Measurements from ENCODE around the gene BPIFA2. TPM values are rescaled to one million over a fixed set of nuclear protein-coding genes. Genes with fewer than 3 reads are reported as not detected.

The BPIFA2 gene
- total RNA-seq, 3 donors from 2014 or later (not counting 1 experiment from before 2014, with no cell fraction given): not detected

DNA sequence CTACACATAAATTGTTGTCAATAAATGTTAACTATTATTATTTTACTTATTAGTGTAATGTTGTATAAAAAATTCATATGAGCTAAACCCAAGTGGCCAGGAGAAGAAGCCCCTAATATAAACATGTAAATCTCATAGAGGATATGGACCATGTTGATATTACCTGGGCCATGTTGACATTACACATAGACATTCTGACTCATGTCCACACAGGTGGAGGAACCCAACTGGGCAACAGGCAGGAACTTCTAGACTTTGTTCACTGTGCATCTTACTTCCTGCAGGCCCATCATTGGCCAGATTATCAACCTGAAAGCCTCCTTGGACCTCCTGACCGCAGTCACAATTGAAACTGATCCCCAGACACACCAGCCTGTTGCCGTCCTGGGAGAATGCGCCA, 7.2 kb downstream of the BPIFA2 start:
- Histone ChIP-seq H3K36me3 (ENCODE audit: control insufficient read depth, insufficient read depth, low read length) (no peaks in the 10 kb centered on the region), H3K27ac (ENCODE audit: low read length) (no peak overlapping the region), H3K4me1 (ENCODE audit: control insufficient read depth, insufficient read depth, low read length) (no peaks in the 10 kb centered on the region), H3K27me3 (ENCODE audit: control insufficient read depth, insufficient read depth, low read length) (no peaks in the 10 kb centered on the region), H3K9me3 (ENCODE audit: control insufficient read depth, insufficient read depth, low read length) (no peaks in the 10 kb centered on the region), H3K4me3 (ENCODE audit: low read length) (no peak overlapping the region)
- H3K4me1 Mint-ChIP-seq: no peaks in the 10 kb centered on the region
- WGBS (ENCODE audit: insufficient coverage): 92% methylated on average over 3 of the region's 3 CpGs
- no peaks in the 10 kb centered on the region for H3K36me3 Mint-ChIP-seq
- intact Hi-C loops (cut with micrococcal nuclease): no loop called here
- peaks cover 0 to 3% of the 10 kb centered on the region in 2 donors for H3K9me3 Mint-ChIP-seq
- peaks cover 5 to 16% of the 10 kb centered on the region in 2 donors for H3K27me3 Mint-ChIP-seq (ENCODE audit: low read depth in 2 of 2)
- DNase-seq (no peak), ATAC-seq (no peak)
- H3K27ac Mint-ChIP-seq: no peak overlapping the region
- H3K4me3 Mint-ChIP-seq: no peak overlapping the region
- TF ChIP-seq, protein P1, sequence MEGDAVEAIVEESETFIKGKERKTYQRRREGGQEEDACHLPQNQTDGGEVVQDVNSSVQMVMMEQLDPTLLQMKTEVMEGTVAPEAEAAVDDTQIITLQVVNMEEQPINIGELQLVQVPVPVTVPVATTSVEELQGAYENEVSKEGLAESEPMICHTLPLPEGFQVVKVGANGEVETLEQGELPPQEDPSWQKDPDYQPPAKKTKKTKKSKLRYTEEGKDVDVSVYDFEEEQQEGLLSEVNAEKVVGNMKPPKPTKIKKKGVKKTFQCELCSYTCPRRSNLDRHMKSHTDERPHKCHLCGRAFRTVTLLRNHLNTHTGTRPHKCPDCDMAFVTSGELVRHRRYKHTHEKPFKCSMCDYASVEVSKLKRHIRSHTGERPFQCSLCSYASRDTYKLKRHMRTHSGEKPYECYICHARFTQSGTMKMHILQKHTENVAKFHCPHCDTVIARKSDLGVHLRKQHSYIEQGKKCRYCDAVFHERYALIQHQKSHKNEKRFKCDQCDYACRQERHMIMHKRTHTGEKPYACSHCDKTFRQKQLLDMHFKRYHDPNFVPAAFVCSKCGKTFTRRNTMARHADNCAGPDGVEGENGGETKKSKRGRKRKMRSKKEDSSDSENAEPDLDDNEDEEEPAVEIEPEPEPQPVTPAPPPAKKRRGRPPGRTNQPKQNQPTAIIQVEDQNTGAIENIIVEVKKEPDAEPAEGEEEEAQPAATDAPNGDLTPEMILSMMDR (IDR thresholded peaks at IDR 0.05): no peak

DNA sequence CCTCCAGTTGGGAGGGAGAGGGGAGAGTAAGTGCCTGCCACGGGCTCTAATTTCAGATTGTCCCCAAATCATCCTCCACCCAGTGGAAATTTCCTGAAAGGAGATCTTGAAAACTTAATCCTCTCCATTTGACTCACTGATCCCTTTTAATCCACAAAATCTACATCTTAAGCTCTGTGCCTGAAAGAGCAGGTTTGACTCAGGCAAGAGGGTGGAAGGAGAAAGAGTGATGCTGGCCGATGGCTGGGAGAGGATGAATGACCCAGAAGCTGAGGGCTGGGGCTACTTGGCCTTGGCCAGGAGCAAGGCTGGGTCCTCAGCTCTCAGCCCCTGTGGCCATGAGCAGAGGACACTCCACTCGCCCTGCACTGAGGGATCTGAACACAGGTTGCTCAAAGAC, 8.1 kb downstream of the BPIFA2 start:
- no peaks in the 10 kb centered on the region for H3K9me3 ChIP-seq (ENCODE audit: control insufficient read depth, insufficient read depth, low read length)
- no peak overlapping the region for H3K4me3 Mint-ChIP-seq
- WGBS (ENCODE audit: insufficient coverage): 75% methylated on average over 2 of the region's 3 CpGs

DNA sequence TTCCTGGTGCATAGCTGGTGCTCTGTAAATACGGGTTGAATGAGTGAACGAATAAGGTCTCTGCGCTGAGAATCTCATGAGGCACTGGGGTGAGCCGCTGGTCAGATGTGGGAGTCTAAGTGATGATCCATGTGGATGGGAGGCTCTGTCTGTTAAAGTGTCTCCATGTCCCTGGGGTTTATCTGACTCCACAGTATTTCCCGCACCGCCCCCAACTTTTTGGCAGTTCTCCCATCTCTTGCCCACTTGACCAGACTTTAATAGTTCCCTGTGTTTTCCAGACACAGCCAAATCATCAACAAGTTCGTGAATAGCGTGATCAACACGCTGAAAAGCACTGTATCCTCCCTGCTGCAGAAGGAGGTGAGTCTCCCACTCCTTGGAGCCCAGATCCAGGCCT, 9.9 kb downstream of the BPIFA2 start:
- no peak overlapping the region for H3K4me3 ChIP-seq (ENCODE audit: low read length)
- H3K27me3 ChIP-seq (ENCODE audit: control insufficient read depth, insufficient read depth, low read length): no peaks in the 10 kb centered on the region
- Mint-ChIP-seq H3K9me3 (no peaks in the 10 kb centered on the region), H3K4me3 (no peak overlapping the region), H3K27ac (no peak overlapping the region), H3K36me3 (no peaks in the 10 kb centered on the region), H3K4me1 (no peaks in the 10 kb centered on the region), H3K27me3 (ENCODE audit: low read depth in 2 of 2) (peaks cover 0 to 3% of the 10 kb centered on the region in 2 donors)
- intact Hi-C loops (cut with micrococcal nuclease): no loop called here
- 80% methylated on average over 9 of the region's 9 CpGs for WGBS (ENCODE audit: insufficient coverage)
- H3K27ac ChIP-seq (ENCODE audit: low read length): no peak overlapping the region
- TF ChIP-seq, protein P1 (IDR thresholded peaks at IDR 0.05): no peak
- H3K36me3 ChIP-seq (ENCODE audit: control insufficient read depth, insufficient read depth, low read length): no peaks in the 10 kb centered on the region
- DNase-seq (no peak), ATAC-seq (no peak)
- no peaks in the 10 kb centered on the region for H3K9me3 ChIP-seq (ENCODE audit: control insufficient read depth, insufficient read depth, low read length)
- H3K4me1 ChIP-seq (ENCODE audit: control insufficient read depth, insufficient read depth, low read length): no peaks in the 10 kb centered on the region

More for the DNA sequence above, 8.1 kb downstream of the BPIFA2 start:
- no peak overlapping the region for H3K27ac ChIP-seq (ENCODE audit: low read length)
- intact Hi-C loops (cut with micrococcal nuclease): no loop called here
- H3K36me3 ChIP-seq (ENCODE audit: control insufficient read depth, insufficient read depth, low read length): no peaks in the 10 kb centered on the region
- no peak for DNase-seq
- H3K36me3 Mint-ChIP-seq: no peaks in the 10 kb centered on the region
- no peak overlapping the region for H3K27ac Mint-ChIP-seq
- no peaks in the 10 kb centered on the region for H3K9me3 Mint-ChIP-seq
- no peaks in the 10 kb centered on the region for H3K4me1 ChIP-seq (ENCODE audit: control insufficient read depth, insufficient read depth, low read length)
- H3K27me3 Mint-ChIP-seq (ENCODE audit: low read depth in 2 of 2): peaks cover 3 to 7% of the 10 kb centered on the region in 2 donors
- no peaks in the 10 kb centered on the region for H3K27me3 ChIP-seq (ENCODE audit: control insufficient read depth, insufficient read depth, low read length)
- no peak overlapping the region for H3K4me3 ChIP-seq (ENCODE audit: low read length)
- TF ChIP-seq, protein P1 (IDR thresholded peaks at IDR 0.05): no peak
- H3K4me1 Mint-ChIP-seq: no peaks in the 10 kb centered on the region
- no peak for ATAC-seq

DNA sequence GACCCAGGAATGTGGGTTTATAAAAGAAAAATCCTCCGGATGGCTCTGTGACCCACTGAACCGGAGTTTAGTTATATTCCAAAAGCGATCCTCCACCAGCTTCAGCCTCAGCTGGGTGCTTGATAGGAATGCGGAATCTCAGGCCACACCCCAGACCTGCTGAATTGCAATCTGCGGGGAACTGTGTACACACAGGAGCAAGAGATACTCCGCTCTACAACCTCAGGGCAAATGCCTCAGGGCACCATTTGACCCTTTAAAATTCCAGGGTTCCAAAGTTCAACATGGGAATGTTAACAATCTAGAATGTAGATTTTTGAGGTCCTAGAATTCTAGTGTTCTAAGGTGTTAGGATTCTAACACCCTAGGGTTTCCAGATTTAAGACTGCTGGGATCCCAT, 10.8 kb downstream of the BPIFA2 start:
- no peaks in the 10 kb centered on the region for H3K9me3 Mint-ChIP-seq
- no peak for DNase-seq
- H3K27me3 ChIP-seq (ENCODE audit: control insufficient read depth, insufficient read depth, low read length): no peaks in the 10 kb centered on the region
- H3K36me3 Mint-ChIP-seq: no peaks in the 10 kb centered on the region
- H3K4me3 ChIP-seq (ENCODE audit: low read length): no peak overlapping the region
- H3K4me3 Mint-ChIP-seq: no peak overlapping the region
- no peaks in the 10 kb centered on the region for H3K4me1 ChIP-seq (ENCODE audit: control insufficient read depth, insufficient read depth, low read length)
- H3K27ac ChIP-seq (ENCODE audit: low read length): no peak overlapping the region
- no peaks in the 10 kb centered on the region for H3K9me3 ChIP-seq (ENCODE audit: control insufficient read depth, insufficient read depth, low read length)
- H3K4me1 Mint-ChIP-seq: no peaks in the 10 kb centered on the region
- H3K27me3 Mint-ChIP-seq (ENCODE audit: low read depth in 2 of 2): peaks cover 0 to 3% of the 10 kb centered on the region in 2 donors
- TF ChIP-seq, protein P1 (IDR thresholded peaks at IDR 0.05): no peak
- ATAC-seq: no peak
- intact Hi-C loops (cut with micrococcal nuclease): no loop called here
- WGBS (ENCODE audit: insufficient coverage): 88% methylated on average over 6 of the region's 6 CpGs
- H3K36me3 ChIP-seq (ENCODE audit: control insufficient read depth, insufficient read depth, low read length): no peaks in the 10 kb centered on the region
- no peak overlapping the region for H3K27ac Mint-ChIP-seq
